Measurements from ENCODE around the gene OSBPL2. TPM values are rescaled to one million over a fixed set of nuclear protein-coding genes. Genes with fewer than 3 reads are reported as not detected.
A peak's percentile ranks its signal among the peaks of the same experiment; 100 is the strongest.

OSBPL2 gene
- 10 to 100 TPM; 26.7 to 41.5 (median 34.8) TPM for polyA plus RNA-seq (ENCODE audit: insufficient read length in 4 of 4)

DNA sequence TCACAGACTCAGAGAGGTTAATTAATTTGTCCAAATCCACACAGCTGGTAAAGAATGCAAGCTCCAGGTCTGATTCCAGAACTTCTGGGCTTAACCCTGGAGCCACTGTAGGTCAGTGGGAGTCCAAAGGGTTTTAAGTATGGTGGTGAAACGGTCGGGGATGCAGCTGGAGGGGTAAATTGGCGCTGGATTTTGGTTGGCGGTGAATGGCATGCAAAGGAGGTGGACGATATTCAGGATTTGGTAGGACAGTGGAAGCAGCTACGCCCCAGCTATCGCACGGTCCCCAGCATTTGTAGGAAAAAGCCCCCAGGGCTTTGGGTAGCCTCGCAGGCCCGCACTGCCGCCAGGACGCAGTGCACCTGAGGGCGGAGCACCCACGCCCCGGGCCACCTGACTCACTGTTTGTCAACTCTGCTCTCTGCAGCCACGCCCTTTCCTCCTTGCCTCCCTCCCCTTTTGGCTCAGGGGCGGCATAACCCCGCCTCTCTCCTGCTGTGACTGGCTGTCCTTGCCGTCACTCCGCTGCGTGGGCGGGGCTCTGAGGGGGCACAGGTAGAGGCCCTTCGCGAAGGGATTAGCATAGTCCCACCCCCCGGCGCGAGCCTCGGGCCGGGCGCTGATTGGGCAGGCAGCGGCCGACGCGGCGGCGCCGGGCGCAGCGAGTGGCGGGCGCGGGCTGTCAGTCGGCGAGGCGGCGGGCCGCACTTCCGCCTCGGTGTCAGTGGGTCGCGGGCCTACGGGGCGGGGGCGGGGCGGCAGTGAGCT, at the start of gene OSBPL2:
OSBPL2 (plus strand) TSS at position 721 of the 768 bp plus-strand sequence. CDS start 17,664 bp downstream, outside the sequence.
- peak; percentile 92 to 95 (median 94) for DNase-seq (ENCODE audit: low read depth in 4 of 4, low spot score in 2 of 4)

DNA sequence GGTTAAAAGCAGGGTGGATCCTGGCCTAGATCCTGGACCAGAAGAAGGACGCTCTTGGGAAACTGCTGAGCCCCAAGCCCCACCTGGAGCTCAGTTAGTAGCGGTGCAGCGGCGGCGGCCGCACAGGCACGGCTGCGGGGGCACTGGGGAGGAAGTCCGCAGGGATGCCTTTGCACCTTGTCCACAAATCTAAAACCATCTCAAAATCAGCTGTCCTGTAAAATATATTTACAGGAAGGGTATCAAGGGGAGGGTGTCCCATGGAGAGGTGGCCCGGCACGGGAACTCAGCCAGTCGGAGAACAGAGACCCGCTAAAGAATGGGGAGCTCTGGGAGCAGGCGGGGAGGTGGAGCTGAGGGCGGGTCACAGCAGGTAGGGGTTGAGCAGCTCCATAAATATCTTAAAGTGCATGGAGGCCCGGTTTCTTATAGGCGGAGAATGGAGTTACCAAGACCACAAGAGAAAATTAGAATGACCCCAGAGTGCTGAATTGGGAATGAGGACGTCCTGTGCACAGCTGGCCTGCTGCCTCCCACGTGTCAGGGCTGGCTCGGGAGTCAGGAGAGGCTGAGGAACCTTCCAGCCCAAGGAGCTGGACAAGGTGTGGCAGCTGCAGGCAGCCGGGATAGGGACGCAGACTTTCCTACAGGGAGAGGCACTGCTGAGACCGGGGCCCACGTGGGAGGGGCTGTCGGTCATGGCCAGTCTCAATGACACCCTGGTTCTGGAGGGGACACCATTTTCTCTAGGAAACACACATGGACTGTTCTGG, 47.5 kb upstream of the OSBPL2 start:
- no peak for DNase-seq (ENCODE audit: low read depth in 4 of 4, low spot score in 2 of 4)

DNA sequence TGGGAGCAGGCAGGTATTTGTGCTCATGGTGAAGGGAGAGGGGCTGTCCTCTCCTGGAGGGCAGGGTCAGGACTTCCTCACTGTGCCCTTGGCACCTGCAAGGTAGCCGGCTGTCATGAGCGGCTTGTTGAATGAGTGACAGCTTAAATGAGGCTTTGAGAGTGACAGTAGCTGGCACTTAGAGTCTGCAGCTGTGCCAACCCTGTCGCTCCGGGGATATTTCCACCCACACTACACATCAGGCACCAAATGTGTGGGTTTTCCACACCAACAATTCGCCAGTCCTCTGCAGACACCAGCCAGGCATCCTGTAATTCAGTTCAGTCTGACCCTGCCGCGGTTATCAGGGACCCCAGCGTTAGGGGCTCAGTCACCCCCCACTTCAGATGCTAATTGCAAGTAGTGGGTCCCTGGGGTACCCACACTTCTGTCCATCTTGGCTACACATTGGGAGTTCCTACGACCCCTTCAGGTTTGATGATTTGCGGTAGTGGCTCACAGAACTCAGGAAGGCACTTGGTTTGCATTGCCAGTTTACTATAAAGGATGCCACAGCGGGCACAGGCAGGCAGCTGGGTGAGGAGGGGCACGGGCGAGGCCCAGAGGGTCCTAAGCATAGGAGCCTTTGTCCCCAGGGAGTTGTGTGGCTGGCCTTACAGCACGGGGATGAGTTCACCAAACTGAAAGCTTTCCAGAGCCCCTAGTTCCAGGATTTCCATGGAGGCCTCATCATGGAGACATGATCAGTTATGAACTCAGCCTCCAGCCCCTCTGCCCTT, 46.4 kb upstream of the OSBPL2 start:
- no peak for DNase-seq (ENCODE audit: low read depth in 4 of 4, low spot score in 2 of 4)

DNA sequence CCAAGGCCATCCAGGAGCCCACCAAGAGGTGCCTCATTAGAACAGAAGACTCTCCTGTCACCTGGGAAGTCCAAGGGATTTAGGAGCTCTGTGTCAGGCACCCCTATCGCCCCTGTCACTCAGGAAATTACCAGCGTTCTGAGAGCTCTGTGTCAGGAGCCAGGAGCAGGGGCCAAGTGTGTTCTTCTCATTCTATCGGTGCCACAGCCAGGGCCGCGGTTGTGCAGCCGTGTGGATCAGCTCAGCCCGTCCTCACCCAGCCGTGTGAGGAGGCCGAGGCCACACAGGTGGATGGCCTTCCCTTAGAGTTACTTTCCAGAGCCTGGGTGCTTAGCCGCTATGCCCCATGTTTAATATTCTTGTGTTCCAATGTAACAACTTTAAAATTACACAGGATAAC, 45.7 kb upstream of the OSBPL2 start:
- DNase-seq (ENCODE audit: low read depth in 4 of 4, low spot score in 2 of 4), result no peak

DNA sequence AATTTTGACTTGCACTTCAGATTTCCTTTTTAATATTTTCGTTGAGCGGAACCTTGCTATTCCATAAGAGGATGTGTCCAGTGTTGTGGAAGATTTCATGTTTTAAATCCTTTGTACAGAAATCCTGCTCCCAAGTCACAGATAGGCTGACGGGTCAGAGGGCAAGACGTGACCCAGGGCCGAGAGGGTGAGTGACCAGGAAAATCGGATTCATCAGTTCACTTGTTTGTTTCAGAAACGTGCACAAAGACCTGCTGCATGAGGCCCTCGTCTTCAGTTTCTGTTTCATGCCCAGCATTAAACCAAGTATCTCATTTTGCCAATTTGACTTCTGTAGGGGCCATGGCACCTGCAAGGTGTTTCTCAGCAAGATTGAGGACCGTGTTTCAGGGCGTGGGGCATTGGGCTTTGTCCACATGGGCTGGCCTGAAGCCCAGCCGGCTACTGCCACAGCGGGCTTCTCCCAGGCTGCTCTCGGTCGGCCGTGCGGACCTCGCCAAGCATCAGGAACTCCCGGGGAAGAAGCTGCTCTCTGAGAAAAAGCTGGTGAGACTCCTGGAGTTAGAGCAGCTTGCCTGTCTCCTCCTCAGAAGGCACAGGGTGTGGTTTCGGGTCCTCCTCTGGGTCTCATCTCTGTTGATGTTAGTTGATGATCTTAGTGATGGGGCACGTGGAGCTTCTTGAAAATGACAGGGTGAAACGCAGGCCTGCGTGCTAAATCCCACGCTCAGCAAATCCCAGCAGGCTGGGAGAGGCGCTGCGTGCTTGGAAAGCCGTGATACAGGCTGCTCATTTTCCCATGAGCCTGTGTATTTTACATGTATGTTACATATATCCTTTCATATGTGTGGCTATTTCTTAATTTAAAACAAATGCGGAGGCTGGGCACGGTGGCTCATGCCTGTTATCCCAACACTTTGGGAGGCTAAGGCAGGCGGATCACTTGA, 45.0 kb upstream of the OSBPL2 start:
- no peak for DNase-seq (ENCODE audit: low read depth in 4 of 4, low spot score in 2 of 4)

DNA sequence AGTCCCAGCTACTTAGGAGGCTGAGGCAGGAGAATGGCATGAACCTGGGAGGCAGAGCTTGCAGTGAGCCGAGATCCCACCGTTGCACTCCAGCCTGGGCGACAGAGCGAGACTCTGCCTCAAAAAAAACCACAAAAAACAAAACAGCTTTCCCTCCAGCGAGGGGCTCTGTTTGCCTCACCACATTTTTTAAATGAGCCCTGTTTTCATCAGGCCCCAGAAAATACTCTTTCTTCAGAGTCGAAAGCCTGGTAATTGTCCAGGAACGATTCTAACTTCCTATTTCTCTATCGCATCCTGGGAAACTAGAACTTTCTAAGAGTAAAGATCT, 43.3 kb upstream of the OSBPL2 start:
- DNase-seq (ENCODE audit: low read depth in 4 of 4, low spot score in 2 of 4), result no peak

DNA sequence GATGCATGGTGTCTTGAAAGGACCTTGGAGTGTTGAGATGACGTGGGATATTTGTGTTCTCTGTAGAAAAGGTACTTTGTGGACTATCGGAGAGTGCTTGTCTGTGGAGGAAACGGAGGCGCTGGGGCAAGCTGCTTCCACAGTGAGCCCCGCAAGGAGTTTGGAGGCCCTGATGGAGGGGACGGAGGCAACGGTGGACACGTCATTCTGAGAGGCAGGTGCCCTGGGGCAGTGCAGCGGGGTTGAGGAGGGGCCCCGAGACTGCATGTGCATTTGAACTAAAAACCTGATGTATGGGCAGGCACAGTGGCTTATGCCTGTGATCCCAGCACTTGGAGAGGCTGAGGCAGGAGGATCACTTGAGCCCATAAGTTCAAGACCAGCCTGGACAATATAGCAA, 42.6 kb upstream of the OSBPL2 start:
- DNase-seq (ENCODE audit: low read depth in 4 of 4, low spot score in 2 of 4), result no peak

DNA sequence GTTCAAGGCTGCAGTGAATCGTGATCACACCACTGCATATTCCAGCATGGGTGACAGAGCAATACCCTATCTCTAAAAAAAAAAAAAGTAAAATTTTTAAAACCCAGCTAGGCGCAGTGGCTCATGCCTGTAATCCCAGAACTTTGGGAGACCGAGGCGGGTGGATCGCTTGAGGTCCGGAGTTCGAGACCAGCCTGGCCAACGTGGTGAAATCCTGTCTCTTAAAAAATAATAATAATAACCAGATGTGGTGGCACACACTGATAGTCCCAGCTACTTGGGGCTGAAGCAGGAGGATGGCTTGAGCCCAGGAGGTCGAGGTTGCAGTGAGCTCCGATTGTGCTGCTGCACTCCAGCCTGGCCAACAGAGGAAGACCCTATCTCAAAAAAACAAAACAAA, 42.0 kb upstream of the OSBPL2 start:
- no peak for DNase-seq (ENCODE audit: low read depth in 4 of 4, low spot score in 2 of 4)

DNA sequence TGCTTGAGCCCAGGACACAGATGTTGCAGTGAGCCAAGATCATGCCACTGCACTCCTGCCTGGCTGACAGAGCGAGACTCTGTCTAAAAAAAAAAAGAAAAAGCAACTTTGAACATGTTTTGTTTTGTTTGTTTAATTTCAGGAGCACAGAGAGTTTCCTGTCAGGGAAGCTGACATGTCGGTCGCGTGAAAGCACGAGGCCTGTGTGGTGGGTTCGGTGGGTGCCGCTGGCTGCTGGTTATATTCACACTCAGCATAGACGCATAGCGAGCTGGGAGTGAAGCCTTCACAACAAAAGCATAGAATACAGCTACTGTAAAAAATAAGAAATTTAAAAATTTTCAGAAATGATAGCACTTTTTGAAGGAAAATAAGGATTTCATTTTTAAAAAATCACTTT, 41.0 kb upstream of the OSBPL2 start:
- no peak for DNase-seq (ENCODE audit: low read depth in 4 of 4, low spot score in 2 of 4)

DNA sequence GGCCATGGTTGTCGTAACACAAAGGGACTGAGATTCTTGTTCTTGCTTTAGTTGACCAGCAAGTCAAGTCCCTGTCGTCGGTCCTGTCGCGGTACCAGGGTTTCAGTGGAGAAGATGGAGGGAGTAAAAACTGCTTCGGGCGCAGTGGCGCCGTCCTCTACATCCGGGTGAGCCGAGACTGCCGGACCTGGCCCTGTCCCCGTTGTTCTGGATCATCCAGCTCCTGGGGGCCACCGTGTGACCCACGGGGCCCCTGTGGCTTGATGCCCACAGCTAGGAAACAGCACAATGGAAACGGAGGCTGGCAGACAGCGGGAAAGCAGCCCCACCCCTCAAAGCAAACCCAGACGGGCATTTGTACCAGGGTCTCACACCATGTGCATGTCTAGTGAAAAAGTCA, 40.5 kb upstream of the OSBPL2 start:
- DNase-seq (ENCODE audit: low read depth in 4 of 4, low spot score in 2 of 4), result no peak

DNA sequence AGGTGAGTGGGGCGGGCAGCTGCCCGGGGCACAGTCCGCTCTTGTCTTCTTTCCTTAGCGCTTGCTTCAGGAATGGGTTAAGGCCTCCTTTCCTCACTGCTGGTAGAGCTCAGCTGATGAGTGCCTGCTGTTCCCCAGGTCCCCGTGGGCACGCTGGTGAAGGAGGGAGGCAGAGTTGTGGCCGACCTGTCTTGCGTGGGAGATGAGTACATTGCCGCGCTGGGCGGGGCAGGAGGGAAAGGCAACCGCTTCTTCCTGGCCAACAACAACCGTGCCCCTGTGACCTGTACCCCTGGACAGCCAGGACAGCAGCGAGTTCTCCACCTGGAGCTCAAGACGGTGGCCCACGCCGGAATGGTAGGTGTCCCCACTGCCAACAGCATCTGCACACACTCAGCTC, 39.8 kb upstream of the OSBPL2 start:
- DNase-seq (ENCODE audit: low read depth in 4 of 4, low spot score in 2 of 4), result no peak

DNA sequence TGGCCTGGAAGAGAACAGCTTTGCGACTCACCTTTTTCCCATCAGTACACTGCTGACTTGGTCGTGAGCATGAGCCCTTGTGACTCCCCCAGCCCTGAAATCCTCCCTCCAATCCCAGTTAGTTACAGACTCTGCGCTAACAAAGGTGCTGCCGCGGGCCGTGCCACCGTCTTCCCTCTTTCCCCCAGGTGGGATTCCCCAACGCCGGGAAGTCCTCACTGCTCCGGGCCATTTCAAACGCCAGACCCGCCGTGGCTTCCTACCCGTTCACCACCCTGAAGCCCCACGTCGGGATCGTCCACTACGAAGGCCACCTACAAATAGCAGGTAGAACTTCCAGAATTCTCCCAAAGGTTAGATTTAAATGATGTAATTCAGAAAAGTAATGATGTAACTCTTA, 39.4 kb upstream of the OSBPL2 start:
- no peak for DNase-seq (ENCODE audit: low read depth in 4 of 4, low spot score in 2 of 4)

DNA sequence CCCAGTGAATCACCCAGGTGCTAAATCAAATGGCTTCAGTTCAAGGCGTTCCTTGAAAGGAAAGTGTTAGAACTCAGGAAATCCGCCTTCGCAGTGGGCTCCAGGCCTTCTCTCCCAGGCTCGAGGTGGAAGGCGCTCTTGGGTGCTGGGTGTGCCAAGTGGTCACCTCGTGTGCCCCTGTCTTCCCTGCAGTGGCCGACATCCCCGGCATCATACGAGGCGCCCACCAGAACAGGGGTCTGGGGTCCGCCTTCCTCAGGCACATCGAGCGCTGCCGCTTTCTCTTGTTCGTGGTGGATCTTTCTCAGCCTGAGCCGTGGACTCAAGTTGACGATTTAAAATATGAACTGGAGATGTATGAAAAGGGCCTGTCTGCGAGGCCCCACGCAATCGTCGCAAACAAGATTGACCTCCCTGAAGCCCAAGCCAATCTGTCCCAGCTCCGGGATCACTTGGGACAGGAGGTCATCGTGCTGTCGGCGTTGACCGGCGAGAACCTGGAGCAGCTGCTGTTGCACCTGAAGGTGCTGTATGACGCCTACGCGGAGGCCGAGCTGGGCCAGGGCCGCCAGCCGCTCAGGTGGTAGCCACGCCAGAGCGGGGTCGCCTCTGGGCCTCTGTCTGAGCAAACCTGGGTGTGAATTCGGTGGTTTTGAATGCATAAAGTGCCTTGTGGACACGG, 37.7 kb upstream of the OSBPL2 start:
- no peak for DNase-seq (ENCODE audit: low read depth in 4 of 4, low spot score in 2 of 4)

DNA sequence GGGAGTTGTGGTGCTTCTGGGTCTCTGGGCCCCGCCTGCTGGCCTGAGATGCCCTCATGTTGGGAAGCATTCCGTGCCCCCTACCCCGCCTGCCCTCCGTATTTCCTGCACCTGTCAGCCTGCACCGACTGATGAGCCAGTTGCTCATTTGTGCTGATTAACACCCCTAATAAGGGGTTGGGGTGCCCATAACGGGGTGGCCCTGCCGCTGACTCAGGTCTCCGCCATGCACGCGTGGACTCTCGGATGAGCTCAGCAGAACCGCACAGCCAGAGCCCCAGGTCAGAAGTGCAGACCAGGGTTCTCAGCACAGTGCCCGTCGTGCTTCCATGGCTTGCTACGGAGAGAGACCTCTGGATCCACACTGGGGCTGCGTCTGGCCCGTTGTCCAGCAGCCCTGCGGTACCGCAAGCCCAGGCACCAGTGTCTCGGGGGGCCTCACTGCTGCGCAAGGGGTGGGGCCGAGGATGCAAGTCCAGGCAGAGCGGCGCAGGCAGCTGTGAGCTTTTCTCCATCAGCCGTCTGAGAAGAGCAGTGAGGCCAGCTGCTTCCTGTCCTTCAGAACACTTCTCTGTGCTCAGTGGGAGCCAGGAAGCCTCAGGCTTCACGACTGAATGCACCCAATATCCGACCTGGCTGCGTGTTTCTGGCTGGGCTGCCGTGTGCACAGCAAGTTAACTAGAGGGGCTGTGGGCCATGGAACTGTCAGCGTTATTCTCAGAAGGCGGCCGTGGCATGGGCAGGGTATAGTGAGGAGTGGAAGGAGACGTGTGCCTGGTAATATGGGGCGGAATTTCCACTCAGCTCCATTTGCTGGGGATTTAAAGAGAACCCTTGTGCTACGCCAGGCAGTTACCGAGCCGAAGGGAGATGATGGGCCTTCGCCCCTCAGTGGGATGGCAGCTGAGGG, 36.9 kb upstream of the OSBPL2 start:
- no peak for DNase-seq (ENCODE audit: low read depth in 4 of 4, low spot score in 2 of 4)

DNA sequence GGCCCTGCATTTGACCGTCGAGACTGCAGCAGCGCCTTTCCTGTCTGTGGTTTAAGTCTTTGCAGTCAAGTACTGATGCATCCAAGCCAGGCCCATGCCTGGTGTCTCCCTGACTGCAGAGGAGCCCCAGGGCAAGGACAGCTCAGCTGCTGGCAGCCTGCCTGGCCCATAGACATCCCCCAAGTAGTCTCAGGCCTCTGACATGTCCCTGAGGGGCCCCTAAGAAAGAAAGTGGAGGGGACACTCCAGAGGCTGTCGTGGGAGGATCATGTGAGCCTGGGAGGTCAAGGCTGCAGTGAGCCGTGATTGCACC, 36.3 kb upstream of the OSBPL2 start:
- no peak for DNase-seq (ENCODE audit: low read depth in 4 of 4, low spot score in 2 of 4)

DNA sequence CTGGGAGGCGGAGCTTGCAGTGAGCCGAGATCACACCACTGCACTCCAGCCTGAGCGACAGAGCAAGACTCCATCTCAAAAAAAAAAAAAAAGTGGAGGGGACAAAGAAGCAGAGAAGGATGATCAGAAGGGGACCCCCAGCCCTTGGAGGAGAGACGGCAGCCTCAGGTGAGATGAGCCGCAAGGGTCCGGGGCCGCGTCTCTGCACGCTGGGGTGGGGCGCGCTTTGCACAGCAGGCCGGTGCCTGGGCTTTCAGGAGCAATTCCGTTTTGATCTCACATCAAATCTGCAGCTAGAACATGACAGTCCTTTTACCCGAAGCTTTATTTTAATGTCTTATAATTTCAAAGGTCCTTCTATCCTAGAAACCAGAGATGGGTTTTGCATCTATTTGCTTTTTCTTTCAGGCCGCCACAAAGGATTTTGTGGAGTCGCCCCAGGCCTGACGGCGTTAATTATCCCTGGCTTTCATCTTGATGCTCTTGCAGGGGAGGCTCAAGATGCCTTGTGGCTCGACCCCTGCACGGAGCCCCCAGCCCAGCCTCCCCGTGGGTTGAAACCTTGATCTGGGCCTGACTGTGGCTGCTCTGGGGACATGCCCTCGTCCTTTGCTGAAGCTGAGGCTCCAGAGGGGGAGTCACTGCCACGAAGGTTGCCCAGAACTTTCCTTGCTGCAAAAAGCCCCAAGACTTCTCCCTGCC, 35.5 kb upstream of the OSBPL2 start:
- DNase-seq (ENCODE audit: low read depth in 4 of 4, low spot score in 2 of 4), result no peak

DNA sequence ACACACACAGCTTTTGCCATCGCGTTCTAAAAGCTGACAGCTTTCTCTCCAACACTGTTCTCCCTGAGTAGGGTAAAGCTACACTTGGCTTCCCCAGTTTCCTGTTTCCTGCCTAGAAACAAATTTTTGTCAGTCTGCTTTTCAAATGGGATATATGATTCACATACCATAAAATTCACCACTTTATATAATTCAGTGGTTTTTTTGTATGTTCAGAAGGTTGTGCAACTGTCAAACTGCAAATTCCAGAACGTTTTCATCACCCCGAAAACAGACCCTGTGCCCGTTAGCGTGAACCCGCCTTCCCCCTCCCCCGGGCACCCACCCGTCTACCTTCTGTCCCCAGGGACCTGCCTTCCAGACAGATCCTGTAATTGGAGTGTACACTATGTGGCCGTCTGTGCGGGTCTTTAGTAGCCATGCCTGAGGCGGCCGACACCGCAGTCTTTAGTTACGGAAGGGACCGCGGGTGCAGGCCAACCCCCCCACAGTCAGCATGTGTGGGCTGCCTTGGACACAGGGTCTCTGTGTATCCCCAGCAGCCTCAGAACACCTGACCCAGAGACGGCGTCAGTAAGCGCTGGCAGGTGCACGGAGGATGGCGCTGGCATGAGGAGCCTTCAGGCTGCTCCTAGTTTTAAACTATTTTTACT, 34.8 kb upstream of the OSBPL2 start:
- DNase-seq (ENCODE audit: low read depth in 4 of 4, low spot score in 2 of 4), result no peak
